Right hindlimb (tissue), 1 donor: Measurements from ENCODE around the gene MPP2.
"Not testable (repeated sequence)": the region's sequence is repeated elsewhere in the genome, so short reads cannot be mapped to it uniquely, and the experiment has no call there.

Experiments used
- DNase-seq: peaks from one replicate; pipeline ENCODE4 v3.0.0-alpha.2; 2018

MPP2 gene

GRCh38 chr17:43873815-43874214, 33.5 kb downstream of the MPP2 start:
- DNase-seq = no peak

- no peak for DNase-seq
These were observed 34.2 kb downstream of the MPP2 start for GRCh38 chr17:43873091-43873490.

GRCh38 chr17:43871946-43872690, 35.2 kb downstream of the MPP2 start:
- no peak for DNase-seq

- not testable (repeated sequence) for DNase-seq
These were observed 38.3 kb downstream of the MPP2 start for GRCh38 chr17:43869031-43869430.

GRCh38 chr17:43868226-43868994, 38.9 kb downstream of the MPP2 start:
- no peak for DNase-seq

- no peak for DNase-seq
These were observed 43.0 kb downstream of the MPP2 start for GRCh38 chr17:43864161-43864984.

- no peak for DNase-seq
These were observed 45.4 kb downstream of the MPP2 start for GRCh38 chr17:43861960-43862359.

- no peak for DNase-seq
These were observed 46.3 kb downstream of the MPP2 start for GRCh38 chr17:43860927-43861622.

GRCh38 chr17:43860077-43860725, 47.1 kb downstream of the MPP2 start:
- no peak for DNase-seq

GRCh38 chr17:43857957-43858600, 49.3 kb downstream of the MPP2 start:
- DNase-seq = no peak

- DNase-seq = no peak
These were observed 50.2 kb downstream of the MPP2 start for GRCh38 chr17:43857141-43857540.

- DNase-seq = no peak
These were observed 51.2 kb downstream of the MPP2 start for GRCh38 chr17:43856141-43856540.

GRCh38 chr17:43855061-43855460, 52.3 kb downstream of the MPP2 start:
- DNase-seq = no peak

- no peak for DNase-seq
These were observed 52.8 kb downstream of the MPP2 start for GRCh38 chr17:43854498-43854897.

- DNase-seq = no peak
These were observed 53.8 kb downstream of the MPP2 start for GRCh38 chr17:43853546-43853945.

GRCh38 chr17:43852571-43852970, 54.8 kb downstream of the MPP2 start:
- DNase-seq = no peak

GRCh38 chr17:43849116-43849515, 58.2 kb downstream of the MPP2 start:
- DNase-seq = no peak

- DNase-seq = no peak
These were observed 58.7 kb downstream of the MPP2 start for GRCh38 chr17:43848601-43849000.

GRCh38 chr17:43846963-43847371, 60.4 kb downstream of the MPP2 start, which contains the start of gene CD300LG:
Gene CD300LG, plus strand, starts transcription at chr17:43847176. Its CDS starts 41 bp downstream, at chr17:43847217.
- DNase-seq = peak; percentile 42

- peak; percentile 80 for DNase-seq
These were observed 61.1 kb downstream of the MPP2 start for GRCh38 chr17:43846221-43846712.

- DNase-seq = no peak
These were observed 61.6 kb downstream of the MPP2 start for GRCh38 chr17:43845766-43846165.
